Testis (tissue), 2 donors: Measurements from ENCODE around the gene CTSC.

ENCODE experiments used
- POLR2A ChIP-seq: fragments of 450-650 bp; IDR thresholded peaks from one replicate; pipeline ENCODE4 v1.6.1; 2017; ENCODE audit warnings: antibody characterized with exemption, mild to moderate bottlenecking, moderate library complexity
- TF ChIP-seq, protein P1 (sequence below), 3 experiments: fragments of 450-650 bp in 2 of 3; fragments of 200-600 bp in 1 of 3; sonication (generic) in 1 of 3; IDR thresholded peaks; one replicate each; pipeline ENCODE4 v1.5.1; 2016 to 2019; ENCODE audit warnings: antibody characterized with exemption in 3 of 3, mild to moderate bottlenecking in 2 of 3, moderate library complexity in 1 of 3

DNA sequence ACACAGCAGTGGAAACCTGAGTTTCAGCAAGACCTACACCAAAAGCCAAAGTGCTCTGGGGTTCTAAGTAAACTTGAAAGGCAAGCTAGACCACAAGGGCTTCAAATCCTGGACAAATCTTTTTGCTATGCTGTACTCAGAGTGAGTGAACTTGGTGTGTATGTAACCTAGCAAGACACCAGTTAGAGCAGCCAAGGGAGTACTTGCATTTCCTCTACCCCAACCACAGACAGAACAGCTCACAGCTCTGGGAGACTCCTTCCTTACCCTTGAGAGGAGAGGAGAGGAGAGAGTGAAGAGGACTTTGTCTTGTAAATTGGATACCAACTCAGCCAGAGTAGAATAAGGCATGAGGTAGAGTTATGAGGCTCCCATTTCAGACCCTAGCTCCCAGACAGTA, 71.4 kb downstream of the CTSC start:
- TF ChIP-seq, protein P1, sequence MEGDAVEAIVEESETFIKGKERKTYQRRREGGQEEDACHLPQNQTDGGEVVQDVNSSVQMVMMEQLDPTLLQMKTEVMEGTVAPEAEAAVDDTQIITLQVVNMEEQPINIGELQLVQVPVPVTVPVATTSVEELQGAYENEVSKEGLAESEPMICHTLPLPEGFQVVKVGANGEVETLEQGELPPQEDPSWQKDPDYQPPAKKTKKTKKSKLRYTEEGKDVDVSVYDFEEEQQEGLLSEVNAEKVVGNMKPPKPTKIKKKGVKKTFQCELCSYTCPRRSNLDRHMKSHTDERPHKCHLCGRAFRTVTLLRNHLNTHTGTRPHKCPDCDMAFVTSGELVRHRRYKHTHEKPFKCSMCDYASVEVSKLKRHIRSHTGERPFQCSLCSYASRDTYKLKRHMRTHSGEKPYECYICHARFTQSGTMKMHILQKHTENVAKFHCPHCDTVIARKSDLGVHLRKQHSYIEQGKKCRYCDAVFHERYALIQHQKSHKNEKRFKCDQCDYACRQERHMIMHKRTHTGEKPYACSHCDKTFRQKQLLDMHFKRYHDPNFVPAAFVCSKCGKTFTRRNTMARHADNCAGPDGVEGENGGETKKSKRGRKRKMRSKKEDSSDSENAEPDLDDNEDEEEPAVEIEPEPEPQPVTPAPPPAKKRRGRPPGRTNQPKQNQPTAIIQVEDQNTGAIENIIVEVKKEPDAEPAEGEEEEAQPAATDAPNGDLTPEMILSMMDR (IDR thresholded peaks at IDR 0.05) = no peak
- no peak for TF ChIP-seq POLR2A
